NCI-H2107 (cell line): ENCODE data around the gene TPRG1L.
"Not testable (repeated sequence)": the region's sequence is repeated elsewhere in the genome, so short reads cannot be mapped to it uniquely, and the experiment has no call there.

ENCODE experiments used
- DNase-seq: peaks from one replicate; lab custom pipeline; 2025; lab: John Stamatoyannopoulos, UW

The TPRG1L gene

GRCh38 chr1:3609016-3609768 lies 15.6 kb upstream of the TPRG1L start:
- DNase-seq: no peak

- no peak for DNase-seq
Measured at GRCh38 chr1:3609769-3610526, 14.9 kb upstream of the TPRG1L start.

- DNase-seq: no peak
Measured at GRCh38 chr1:3610527-3611169, 14.2 kb upstream of the TPRG1L start.

GRCh38 chr1:3611170-3612019 lies 13.4 kb upstream of the TPRG1L start, which contains the start of gene MEGF6:
Gene MEGF6, minus strand, starts transcription at chr1:3611508. Its CDS starts 240 bp downstream, at chr1:3611268.
- no peak for DNase-seq

GRCh38 chr1:3612123-3612522 lies 12.7 kb upstream of the TPRG1L start:
- no peak for DNase-seq

GRCh38 chr1:3614755-3615742 lies 9.8 kb upstream of the TPRG1L start:
- DNase-seq: no peak

- no peak for DNase-seq
Measured at GRCh38 chr1:3616861-3617260, 8.0 kb upstream of the TPRG1L start.

- no peak for DNase-seq
Measured at GRCh38 chr1:3617806-3618345, 6.9 kb upstream of the TPRG1L start.

- DNase-seq: no peak
Measured at GRCh38 chr1:3618531-3618880, 6.3 kb upstream of the TPRG1L start.

- no peak for DNase-seq
Measured at GRCh38 chr1:3618881-3619671, 5.7 kb upstream of the TPRG1L start.

GRCh38 chr1:3620708-3621107 lies 4.1 kb upstream of the TPRG1L start:
- no peak for DNase-seq

GRCh38 chr1:3621151-3621671 lies 3.6 kb upstream of the TPRG1L start:
- not testable (repeated sequence) for DNase-seq

- DNase-seq: not testable (repeated sequence)
Measured at GRCh38 chr1:3622102-3622501, 2.7 kb upstream of the TPRG1L start.

- no peak for DNase-seq
Measured at GRCh38 chr1:3623441-3624199, 1.2 kb upstream of the TPRG1L start.

GRCh38 chr1:3625151-3625907 lies 514 bp downstream of the TPRG1L start:
- no peak for DNase-seq

GRCh38 chr1:3626025-3626424 lies 1.2 kb downstream of the TPRG1L start:
- no peak for DNase-seq

GRCh38 chr1:3627515-3628253 lies 2.9 kb downstream of the TPRG1L start:
- no peak for DNase-seq
